Stimulated activated effector memory CD8-positive, alpha-beta T cell treated with anti-CD3 and anti-CD28 coated beads, Interleukin-12 subunit alpha, Interleukin-12 subunit beta, amount 100 ng/mL, for 72 hours (primary cell): ENCODE data around the gene EEPD1.

Experiments
- ATAC-seq: fragments of 150-1000 bp; cut with Tn5 transposase; 2 replicates; pipeline ENCODE4 v1.10.0; 2021
- DNase-seq, 2 donors: peaks; one replicate each; pipeline ENCODE4 v3.0.0; 2021 to 2022; ENCODE audit warnings: low spot score in 2 of 2
- H3K27ac Mint-ChIP-seq: one replicate; pipeline ENCODE4 v1.8.0; 2022; ENCODE audit warnings: mild to moderate bottlenecking, mixed read lengths
- H3K36me3 Mint-ChIP-seq: one replicate; pipeline ENCODE4 v1.8.0; 2022; ENCODE audit warnings: mild to moderate bottlenecking, mixed read lengths
- H3K4me1 Mint-ChIP-seq: one replicate; pipeline ENCODE4 v1.8.0; 2022; ENCODE audit warnings: mixed read lengths
- H3K4me3 Mint-ChIP-seq: one replicate; pipeline ENCODE4 v1.8.0; 2022; ENCODE audit warnings: mild to moderate bottlenecking, mixed read lengths
- H3K9me3 Mint-ChIP-seq: one replicate; pipeline ENCODE4 v1.8.0; 2022; ENCODE audit warnings: mixed read lengths

The EEPD1 gene

GRCh38 chr7:36208426-36208825, 55.4 kb downstream of the EEPD1 start:
- Mint-ChIP-seq H3K4me3 (peak overlapping the region; percentile 20), H3K9me3 (no peaks in the 10 kb centered on the region), H3K4me1 (peaks cover 53% of the 10 kb centered on the region), H3K36me3 (no peaks in the 10 kb centered on the region), H3K27ac (peak overlapping the region; percentile 83)
- ATAC-seq: peak; percentile 31
- DNase-seq: no peak

- no peaks in the 10 kb centered on the region for H3K9me3 Mint-ChIP-seq
- peaks cover 46% of the 10 kb centered on the region for H3K4me1 Mint-ChIP-seq
- H3K36me3 Mint-ChIP-seq: no peaks in the 10 kb centered on the region
- no peak overlapping the region for H3K4me3 Mint-ChIP-seq
- no peak for DNase-seq
- ATAC-seq: peak; percentile 81
- H3K27ac Mint-ChIP-seq: peak overlapping the region; percentile 83
These were observed 56.2 kb downstream of the EEPD1 start for GRCh38 chr7:36208997-36209813.

- peak overlapping the region; percentile 83 for H3K27ac Mint-ChIP-seq
- peaks cover 46% of the 10 kb centered on the region for H3K4me1 Mint-ChIP-seq
- ATAC-seq (no peak), DNase-seq (no peak)
- no peak overlapping the region for H3K4me3 Mint-ChIP-seq
- H3K9me3 Mint-ChIP-seq: no peaks in the 10 kb centered on the region
- no peaks in the 10 kb centered on the region for H3K36me3 Mint-ChIP-seq
These were observed 56.7 kb downstream of the EEPD1 start for GRCh38 chr7:36209814-36210183.

GRCh38 chr7:36210291-36210922, 57.4 kb downstream of the EEPD1 start:
- no peak overlapping the region for H3K4me3 Mint-ChIP-seq

GRCh38 chr7:36214608-36215456, 61.8 kb downstream of the EEPD1 start:
- ATAC-seq (no peak), DNase-seq (no peak)
- H3K4me1 Mint-ChIP-seq: peaks cover 11% of the 10 kb centered on the region
- H3K4me3 Mint-ChIP-seq: no peak overlapping the region
- H3K27ac Mint-ChIP-seq: no peak overlapping the region
- no peaks in the 10 kb centered on the region for H3K9me3 Mint-ChIP-seq
- no peaks in the 10 kb centered on the region for H3K36me3 Mint-ChIP-seq

More at GRCh38 chr7:36210291-36210922, 57.4 kb downstream of the EEPD1 start:
- ATAC-seq: no peak
- Mint-ChIP-seq H3K9me3 (no peaks in the 10 kb centered on the region), H3K36me3 (no peaks in the 10 kb centered on the region), H3K27ac (peak overlapping the region; percentile 46), H3K4me1 (peaks cover 46% of the 10 kb centered on the region)
- DNase-seq: no peak

- H3K27ac Mint-ChIP-seq: no peak overlapping the region
- no peak for ATAC-seq
- peaks cover 6% of the 10 kb centered on the region for H3K4me1 Mint-ChIP-seq
- no peak overlapping the region for H3K4me3 Mint-ChIP-seq
- H3K36me3 Mint-ChIP-seq: no peaks in the 10 kb centered on the region
- DNase-seq: no peak
- no peaks in the 10 kb centered on the region for H3K9me3 Mint-ChIP-seq
These were observed 62.4 kb downstream of the EEPD1 start for GRCh38 chr7:36215457-36215765.

- no peak for DNase-seq
- ATAC-seq: no peak
- Mint-ChIP-seq H3K27ac (no peak overlapping the region), H3K4me3 (no peak overlapping the region), H3K9me3 (no peaks in the 10 kb centered on the region), H3K4me1 (no peaks in the 10 kb centered on the region), H3K36me3 (no peaks in the 10 kb centered on the region)
These were observed 63.1 kb downstream of the EEPD1 start for GRCh38 chr7:36216063-36216684.

GRCh38 chr7:36217211-36217960, 64.3 kb downstream of the EEPD1 start:
- Mint-ChIP-seq H3K36me3 (no peaks in the 10 kb centered on the region), H3K4me3 (no peak overlapping the region), H3K27ac (no peak overlapping the region), H3K9me3 (no peaks in the 10 kb centered on the region), H3K4me1 (no peaks in the 10 kb centered on the region)
- ATAC-seq (no peak), DNase-seq (no peak)

GRCh38 chr7:36217961-36218284, 64.9 kb downstream of the EEPD1 start:
- H3K36me3 Mint-ChIP-seq: no peaks in the 10 kb centered on the region
- DNase-seq: no peak
- ATAC-seq: no peak
- H3K9me3 Mint-ChIP-seq: no peaks in the 10 kb centered on the region
- no peaks in the 10 kb centered on the region for H3K4me1 Mint-ChIP-seq
- no peak overlapping the region for H3K27ac Mint-ChIP-seq
- H3K4me3 Mint-ChIP-seq: no peak overlapping the region

GRCh38 chr7:36219429-36219828, 66.4 kb downstream of the EEPD1 start:
- Mint-ChIP-seq H3K4me1 (no peaks in the 10 kb centered on the region), H3K36me3 (no peaks in the 10 kb centered on the region)

GRCh38 chr7:36223851-36224250, 70.8 kb downstream of the EEPD1 start:
- DNase-seq (no peak), ATAC-seq (no peak)
- H3K36me3 Mint-ChIP-seq: no peaks in the 10 kb centered on the region
- H3K4me1 Mint-ChIP-seq: no peaks in the 10 kb centered on the region
- no peak overlapping the region for H3K27ac Mint-ChIP-seq
- H3K4me3 Mint-ChIP-seq: no peak overlapping the region
- H3K9me3 Mint-ChIP-seq: no peaks in the 10 kb centered on the region

More at GRCh38 chr7:36219429-36219828, 66.4 kb downstream of the EEPD1 start:
- DNase-seq (no peak), ATAC-seq (no peak)
- no peak overlapping the region for H3K27ac Mint-ChIP-seq
- H3K9me3 Mint-ChIP-seq: no peaks in the 10 kb centered on the region
- no peak overlapping the region for H3K4me3 Mint-ChIP-seq

GRCh38 chr7:36224934-36225858, 72.1 kb downstream of the EEPD1 start:
- ATAC-seq: no peak
- DNase-seq: no peak
- no peak overlapping the region for H3K4me3 Mint-ChIP-seq

GRCh38 chr7:36226151-36226550, 73.1 kb downstream of the EEPD1 start:
- H3K4me1 Mint-ChIP-seq: no peaks in the 10 kb centered on the region
- ATAC-seq (no peak), DNase-seq (no peak)
- H3K4me3 Mint-ChIP-seq: no peak overlapping the region
- no peaks in the 10 kb centered on the region for H3K36me3 Mint-ChIP-seq
- no peaks in the 10 kb centered on the region for H3K9me3 Mint-ChIP-seq
- no peak overlapping the region for H3K27ac Mint-ChIP-seq

More at GRCh38 chr7:36224934-36225858, 72.1 kb downstream of the EEPD1 start:
- Mint-ChIP-seq H3K36me3 (no peaks in the 10 kb centered on the region), H3K9me3 (no peaks in the 10 kb centered on the region), H3K4me1 (no peaks in the 10 kb centered on the region), H3K27ac (no peak overlapping the region)

GRCh38 chr7:36227223-36227622, 74.2 kb downstream of the EEPD1 start:
- H3K9me3 Mint-ChIP-seq: no peaks in the 10 kb centered on the region
- no peak overlapping the region for H3K4me3 Mint-ChIP-seq
- no peaks in the 10 kb centered on the region for H3K4me1 Mint-ChIP-seq
- ATAC-seq (no peak), DNase-seq (no peak)
- H3K27ac Mint-ChIP-seq: no peak overlapping the region
- H3K36me3 Mint-ChIP-seq: no peaks in the 10 kb centered on the region
